ENCODE measurements around the gene SEC14L5. TPM values are rescaled to one million over a fixed set of nuclear protein-coding genes. Genes with fewer than 3 reads are reported as not detected.

SEC14L5 gene
- total RNA-seq, 2 donors from 2014 or later = 0.22 to 0.33 TPM

GRCh38 chr16:5066511-5066910, 108.4 kb downstream of the SEC14L5 start:
- Mint-ChIP-seq H3K4me1 (peaks cover 2% of the 10 kb centered on the region), H3K27ac (no peak overlapping the region), H3K36me3 (ENCODE audit: low read depth) (no peaks in the 10 kb centered on the region), H3K4me3 (no peak overlapping the region), H3K9me3 (no peaks in the 10 kb centered on the region), H3K27me3 (ENCODE audit: insufficient read depth) (peaks cover 8% of the 10 kb centered on the region)
- no peaks in the 10 kb centered on the region for H3K27me3 ChIP-seq (ENCODE audit: control insufficient read depth, insufficient read depth, low read length, poor library complexity, severe bottlenecking)
- TF ChIP-seq, protein P1, sequence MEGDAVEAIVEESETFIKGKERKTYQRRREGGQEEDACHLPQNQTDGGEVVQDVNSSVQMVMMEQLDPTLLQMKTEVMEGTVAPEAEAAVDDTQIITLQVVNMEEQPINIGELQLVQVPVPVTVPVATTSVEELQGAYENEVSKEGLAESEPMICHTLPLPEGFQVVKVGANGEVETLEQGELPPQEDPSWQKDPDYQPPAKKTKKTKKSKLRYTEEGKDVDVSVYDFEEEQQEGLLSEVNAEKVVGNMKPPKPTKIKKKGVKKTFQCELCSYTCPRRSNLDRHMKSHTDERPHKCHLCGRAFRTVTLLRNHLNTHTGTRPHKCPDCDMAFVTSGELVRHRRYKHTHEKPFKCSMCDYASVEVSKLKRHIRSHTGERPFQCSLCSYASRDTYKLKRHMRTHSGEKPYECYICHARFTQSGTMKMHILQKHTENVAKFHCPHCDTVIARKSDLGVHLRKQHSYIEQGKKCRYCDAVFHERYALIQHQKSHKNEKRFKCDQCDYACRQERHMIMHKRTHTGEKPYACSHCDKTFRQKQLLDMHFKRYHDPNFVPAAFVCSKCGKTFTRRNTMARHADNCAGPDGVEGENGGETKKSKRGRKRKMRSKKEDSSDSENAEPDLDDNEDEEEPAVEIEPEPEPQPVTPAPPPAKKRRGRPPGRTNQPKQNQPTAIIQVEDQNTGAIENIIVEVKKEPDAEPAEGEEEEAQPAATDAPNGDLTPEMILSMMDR (conservative IDR thresholded peaks at IDR 0.05) = no peak
- no peak for DNase-seq
- H3K27ac ChIP-seq (ENCODE audit: low read depth, low read length) = no peak overlapping the region
- 84 to 93% methylated on average over 5 of the region's 6 CpGs for WGBS, 2 experiments (ENCODE audit: insufficient coverage in 1 of 2, insufficient read length in 1 of 2)
- H3K9ac ChIP-seq (ENCODE audit: extremely low read depth, low read length, poor library complexity, severe bottlenecking) = no peak overlapping the region
- H3K36me3 ChIP-seq (ENCODE audit: control insufficient read depth, insufficient read depth, low read length) = no peaks in the 10 kb centered on the region
- no peaks in the 10 kb centered on the region for H3K9me3 ChIP-seq (ENCODE audit: control insufficient read depth, low read length)
- H3K4me3 ChIP-seq (ENCODE audit: low read length) = no peak overlapping the region
- H3K4me1 ChIP-seq (ENCODE audit: control insufficient read depth, insufficient read depth, low read length) = no peaks in the 10 kb centered on the region

Other genes with a start within 250 kb of the SEC14L5 start
- 10 to 100 TPM; 32.4 to 41.0 TPM for gene ANKS3, start 224.1 kb upstream of the SEC14L5 start, total RNA-seq
- gene DNAAF8, start 223.8 kb upstream of the SEC14L5 start, total RNA-seq = under 1 TPM; 0.35 to 0.64 TPM
- 10 to 100 TPM; 17.2 to 21.6 TPM for gene ZNF500, start 191.2 kb upstream of the SEC14L5 start, total RNA-seq
- under 1 TPM; 0.40 to 0.73 TPM for gene SEPTIN12, start 170.0 kb upstream of the SEC14L5 start, total RNA-seq
- not detected for gene SMIM22, start 163.0 kb upstream of the SEC14L5 start, total RNA-seq
- 10 to 100 TPM; 46.2 to 49.0 TPM for gene ROGDI, start 155.7 kb upstream of the SEC14L5 start, total RNA-seq
- gene GLYR1, start 111.0 kb upstream of the SEC14L5 start, total RNA-seq = 100 to 1,000 TPM in 1 of 2 donors, 10 to 100 TPM in 1; 99.3 to 108 TPM
- gene UBN1, start 110.8 kb upstream of the SEC14L5 start, total RNA-seq = 10 to 100 TPM; 36.8 to 46.7 TPM
- 10 to 100 TPM; 37.8 to 48.5 TPM for gene PPL, start 21.2 kb upstream of the SEC14L5 start, total RNA-seq
- 10 to 100 TPM; 12.7 to 14.0 TPM for gene NAGPA, start 75.6 kb downstream of the SEC14L5 start, total RNA-seq
- gene C16orf89, start 107.6 kb downstream of the SEC14L5 start, total RNA-seq = under 1 TPM in 1 of 2 donors, not detected in 1; 0.51 TPM
- 10 to 100 TPM; 25.1 to 32.3 TPM for gene ALG1, start 113.5 kb downstream of the SEC14L5 start, total RNA-seq
- gene EEF2KMT, start 139.5 kb downstream of the SEC14L5 start, total RNA-seq = 10 to 100 TPM in 1 of 2 donors, 1 to 10 TPM in 1; 8.6 to 15.6 TPM